Subcutaneous adipose tissue (tissue), 4 donors: ENCODE results near the gene SLC20A1. TPM values are rescaled to one million over a fixed set of nuclear protein-coding genes. Genes with fewer than 3 reads are reported as not detected.

ENCODE experiments used
- total RNA-seq, 4 donors: library from RNA; depleted of rRNA; stranded (reverse); fragments of >200 nt; gene quantifications; one replicate each; pipeline ENCODE4 v1.1.0, GENCODE V29; 2016
- TF ChIP-seq, protein P1 (sequence below): fragments of 450-650 bp; IDR thresholded peaks from one replicate; pipeline ENCODE4 v1.5.1; 2016; ENCODE audit warnings: low read depth, mild to moderate bottlenecking, control low read depth, antibody characterized with exemption, moderate library complexity

Gene SLC20A1
- total RNA-seq, 4 donors from 2014 or later, result 14.9 to 40.8 (median 33.5) TPM

DNA sequence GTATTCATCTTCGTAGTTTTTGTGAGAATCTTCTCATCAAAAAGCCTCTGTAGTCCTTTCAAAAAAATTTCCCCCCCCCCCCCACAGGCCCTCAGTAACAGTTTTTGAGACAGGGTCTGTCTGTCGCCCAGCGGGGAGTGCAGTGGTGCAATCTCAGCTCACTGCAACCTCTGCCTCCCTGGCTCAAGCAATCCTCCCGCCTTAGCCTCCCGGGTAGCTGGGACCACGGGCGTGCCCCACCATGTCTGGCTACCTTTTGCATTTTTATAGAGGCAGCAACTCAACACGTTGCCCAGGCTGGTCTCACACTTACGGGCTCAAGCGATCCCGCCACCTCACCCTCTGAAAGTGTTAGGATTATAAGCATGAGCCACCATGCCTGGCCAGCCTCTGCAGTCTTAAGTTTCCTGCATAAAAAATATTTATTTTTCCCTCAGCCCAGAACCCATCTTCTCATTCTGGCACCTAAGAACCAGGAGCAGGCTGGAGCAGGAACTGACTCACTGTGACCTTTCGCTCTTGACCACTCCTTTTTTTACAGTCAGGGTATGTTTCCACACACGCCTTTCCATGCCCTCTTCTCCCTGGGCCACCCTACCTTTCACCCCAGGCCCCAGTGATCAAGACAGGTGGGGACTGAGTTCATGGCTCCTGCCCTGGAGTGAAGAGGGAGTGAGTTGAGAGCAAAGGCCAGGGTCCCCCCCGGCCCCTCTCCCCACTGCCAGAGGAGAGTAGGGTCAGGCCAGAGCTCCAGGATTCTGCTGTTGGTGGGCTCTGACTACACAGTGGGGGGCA lies 42.5 kb downstream of the SLC20A1 start:
- TF ChIP-seq, protein P1, sequence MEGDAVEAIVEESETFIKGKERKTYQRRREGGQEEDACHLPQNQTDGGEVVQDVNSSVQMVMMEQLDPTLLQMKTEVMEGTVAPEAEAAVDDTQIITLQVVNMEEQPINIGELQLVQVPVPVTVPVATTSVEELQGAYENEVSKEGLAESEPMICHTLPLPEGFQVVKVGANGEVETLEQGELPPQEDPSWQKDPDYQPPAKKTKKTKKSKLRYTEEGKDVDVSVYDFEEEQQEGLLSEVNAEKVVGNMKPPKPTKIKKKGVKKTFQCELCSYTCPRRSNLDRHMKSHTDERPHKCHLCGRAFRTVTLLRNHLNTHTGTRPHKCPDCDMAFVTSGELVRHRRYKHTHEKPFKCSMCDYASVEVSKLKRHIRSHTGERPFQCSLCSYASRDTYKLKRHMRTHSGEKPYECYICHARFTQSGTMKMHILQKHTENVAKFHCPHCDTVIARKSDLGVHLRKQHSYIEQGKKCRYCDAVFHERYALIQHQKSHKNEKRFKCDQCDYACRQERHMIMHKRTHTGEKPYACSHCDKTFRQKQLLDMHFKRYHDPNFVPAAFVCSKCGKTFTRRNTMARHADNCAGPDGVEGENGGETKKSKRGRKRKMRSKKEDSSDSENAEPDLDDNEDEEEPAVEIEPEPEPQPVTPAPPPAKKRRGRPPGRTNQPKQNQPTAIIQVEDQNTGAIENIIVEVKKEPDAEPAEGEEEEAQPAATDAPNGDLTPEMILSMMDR, result no peak

DNA sequence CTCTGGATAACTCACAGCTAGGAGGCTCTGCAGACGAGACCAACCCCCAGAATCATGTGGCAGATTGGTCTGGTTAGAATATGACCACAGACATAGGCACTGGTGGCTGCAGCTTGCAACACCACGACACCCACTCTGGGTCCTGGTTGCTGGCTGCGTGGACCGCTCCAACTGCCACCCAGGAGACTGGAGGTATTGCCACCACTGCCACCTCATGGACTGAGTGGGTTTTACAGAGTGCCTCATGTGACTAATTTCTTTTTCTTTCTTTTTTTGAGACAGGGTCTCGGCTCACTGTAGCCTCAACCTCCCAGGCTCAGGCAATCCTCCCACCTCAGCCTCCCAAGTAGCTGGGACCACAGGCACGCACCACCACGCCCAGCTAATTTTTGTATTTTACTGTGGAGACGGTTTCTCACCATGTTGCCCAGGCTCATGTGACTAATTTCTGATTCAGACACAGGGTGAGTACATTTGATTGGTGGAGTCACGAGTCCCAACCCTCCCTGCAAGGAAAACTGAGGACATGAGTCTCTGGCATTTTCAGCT lies 45.2 kb downstream of the SLC20A1 start:
- TF ChIP-seq, protein P1, result no peak

DNA sequence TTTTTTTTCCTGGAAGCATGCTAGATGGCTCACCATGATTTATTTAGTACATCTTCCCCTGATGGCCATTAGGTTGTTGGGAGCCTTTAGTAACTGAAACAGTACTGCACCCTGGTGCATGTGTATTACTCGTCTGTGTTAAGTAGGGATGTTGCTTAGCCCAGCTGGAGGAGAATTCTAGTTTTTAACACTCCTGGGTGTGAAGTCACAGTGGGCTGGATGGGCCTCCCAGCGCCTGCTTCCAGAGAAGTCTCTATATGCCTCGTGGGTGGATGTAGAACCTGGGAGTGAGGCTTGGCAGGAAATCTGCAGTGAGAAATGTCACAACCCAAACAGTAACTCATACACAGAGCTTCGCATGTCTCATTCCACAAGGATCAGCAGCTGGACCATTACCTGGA lies 46.1 kb downstream of the SLC20A1 start:
- TF ChIP-seq, protein P1, result no peak

DNA sequence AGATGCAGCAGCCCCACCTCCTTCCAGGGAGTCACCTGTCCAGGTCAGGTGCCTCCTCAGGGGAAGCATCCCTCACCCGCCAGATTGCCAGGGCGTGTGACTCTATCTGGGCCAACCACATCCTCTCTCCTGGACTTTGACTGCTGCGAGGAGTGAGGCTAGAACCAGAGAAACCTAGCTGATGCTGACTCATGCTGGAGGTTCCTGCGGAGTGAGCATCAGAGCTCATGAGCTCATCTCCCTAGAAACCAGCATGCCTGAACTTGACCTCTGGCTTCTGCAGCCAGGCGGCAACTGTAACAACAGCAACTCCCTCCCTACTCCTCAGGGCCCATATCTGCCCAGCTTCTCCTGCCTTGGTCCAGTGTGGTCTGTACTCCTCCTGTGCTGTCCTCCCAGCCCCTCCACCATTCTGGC lies 46.8 kb downstream of the SLC20A1 start:
- TF ChIP-seq, protein P1, result no peak

DNA sequence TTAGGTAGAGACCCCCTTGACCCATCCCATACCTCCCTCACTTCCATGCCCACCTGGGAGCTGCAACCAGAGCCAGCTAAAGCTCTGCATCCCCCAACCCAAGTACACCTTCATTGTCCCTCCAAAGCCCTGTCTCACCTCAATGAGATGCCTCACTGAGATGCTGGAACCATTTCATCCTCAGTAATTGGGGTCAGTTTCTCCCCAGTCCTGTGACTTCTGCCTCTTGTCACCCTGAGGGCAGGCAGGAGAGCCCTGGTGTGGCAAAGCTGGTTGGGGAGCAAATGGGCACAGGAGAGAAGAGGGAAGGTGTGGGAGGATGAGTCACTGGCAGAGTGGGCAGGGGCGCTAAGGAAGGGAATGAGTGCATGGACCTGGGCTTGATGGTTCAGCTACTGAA lies 47.2 kb downstream of the SLC20A1 start:
- TF ChIP-seq, protein P1, result no peak

DNA sequence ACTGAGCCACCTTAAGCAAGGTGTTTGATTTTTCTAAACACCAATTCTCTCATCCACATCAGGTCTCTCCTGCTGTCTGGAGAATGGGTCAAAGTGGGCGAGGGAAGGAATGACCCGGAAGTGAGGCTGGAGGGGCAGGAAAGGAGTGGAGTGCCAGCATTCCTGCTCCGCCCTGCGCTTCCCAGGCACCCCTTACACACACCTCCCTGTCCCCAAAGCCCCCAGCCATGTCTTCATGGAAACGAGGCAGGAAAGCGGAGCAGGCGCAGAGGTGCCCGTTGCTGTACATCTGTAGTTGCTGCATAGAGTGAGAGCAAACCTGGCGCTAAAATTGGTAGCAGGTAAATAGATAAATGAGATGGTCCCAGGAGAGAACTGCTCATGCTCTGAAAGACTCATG lies 47.9 kb downstream of the SLC20A1 start:
- TF ChIP-seq, protein P1, result no peak

DNA sequence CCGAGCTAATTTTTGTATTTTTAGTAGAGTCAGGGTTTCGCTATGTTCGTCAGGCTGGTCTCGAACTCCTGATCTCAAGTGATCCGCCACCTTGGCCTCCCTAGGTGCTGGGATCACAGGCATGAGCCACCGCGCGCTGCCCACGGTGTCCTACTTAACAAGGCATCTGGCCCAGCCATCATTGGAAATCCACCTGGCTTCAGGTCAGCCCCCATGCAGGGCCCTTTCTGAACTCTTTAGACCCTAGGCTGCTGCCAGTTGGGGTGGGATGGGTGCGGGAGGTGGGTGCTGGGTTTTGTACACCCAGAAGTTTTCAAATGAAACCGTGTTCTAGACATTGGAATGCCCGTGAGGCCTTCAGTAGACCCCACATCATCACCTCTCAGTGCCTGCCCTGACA lies 48.4 kb downstream of the SLC20A1 start:
- TF ChIP-seq, protein P1, result no peak
